IMR-90 (cell line): ENCODE data around the gene DDN.

Source experiments
- BHLHE40 ChIP-seq: fragments of 150-350 bp; IDR thresholded peaks from 2 replicates; pipeline ENCODE4 v1.6.1; 2016; ENCODE audit warnings: mild to moderate bottlenecking, low read depth, low read length
- CEBPB ChIP-seq: IDR thresholded peaks from 2 replicates; pipeline ENCODE4 v1.6.1; 2012; ENCODE audit warnings: low read depth, low read length, improper control_type of control experiment
- ELK1 ChIP-seq: fragments of 150-350 bp; IDR thresholded peaks from 2 replicates; pipeline ENCODE4 v1.6.1; 2016; ENCODE audit warnings: low read depth, mild to moderate bottlenecking, low read length, moderate library complexity, borderline replicate concordance
- MAZ ChIP-seq: IDR thresholded peaks from 2 replicates; pipeline ENCODE4 v1.6.1; 2012; ENCODE audit warnings: low read depth, mild to moderate bottlenecking, low read length, improper control_type of control experiment, moderate library complexity, borderline replicate concordance
- MXI1 ChIP-seq: IDR thresholded peaks from 2 replicates; pipeline ENCODE4 v1.6.1; 2012; ENCODE audit warnings: low read depth, mild to moderate bottlenecking, low read length, moderate library complexity, borderline replicate concordance
- NFE2L2 ChIP-seq: fragments of 150-350 bp; IDR thresholded peaks from 2 replicates; pipeline ENCODE4 v1.6.1; 2016; ENCODE audit warnings: low read depth, mild to moderate bottlenecking, low read length
- POLR2A ChIP-seq: IDR thresholded peaks from 2 replicates; pipeline ENCODE4 v1.6.1; 2012; ENCODE audit warnings: mild to moderate bottlenecking, low read depth, low read length
- RAD21 ChIP-seq: IDR thresholded peaks from 2 replicates; pipeline ENCODE4 v1.6.1; 2012; ENCODE audit warnings: low read length, improper control_type of control experiment
- RCOR1 ChIP-seq: IDR thresholded peaks from 2 replicates; pipeline ENCODE4 v1.6.1; 2012; ENCODE audit warnings: mild to moderate bottlenecking, low read length, improper control_type of control experiment; ENCODE audit not compliant: insufficient replicate concordance
- RFX5 ChIP-seq: IDR thresholded peaks from 2 replicates; pipeline ENCODE4 v1.8.0; 2012; ENCODE audit warnings: low read depth, mild to moderate bottlenecking, low read length, moderate library complexity
- TF ChIP-seq, protein P1 (sequence below): conservative IDR thresholded peaks from 2 replicates; pipeline ENCODE4 v1.5.1; 2012; ENCODE audit warnings: mild to moderate bottlenecking, low read depth, low read length, improper control_type of control experiment
- TF ChIP-seq, protein P2 (sequence below): fragments of 150-350 bp; IDR thresholded peaks from 2 replicates; pipeline ENCODE4 v1.6.1; 2017; ENCODE audit warnings: mild to moderate bottlenecking, antibody characterized with exemption, low read length, low read depth

- TF ChIP-seq, protein P1, sequence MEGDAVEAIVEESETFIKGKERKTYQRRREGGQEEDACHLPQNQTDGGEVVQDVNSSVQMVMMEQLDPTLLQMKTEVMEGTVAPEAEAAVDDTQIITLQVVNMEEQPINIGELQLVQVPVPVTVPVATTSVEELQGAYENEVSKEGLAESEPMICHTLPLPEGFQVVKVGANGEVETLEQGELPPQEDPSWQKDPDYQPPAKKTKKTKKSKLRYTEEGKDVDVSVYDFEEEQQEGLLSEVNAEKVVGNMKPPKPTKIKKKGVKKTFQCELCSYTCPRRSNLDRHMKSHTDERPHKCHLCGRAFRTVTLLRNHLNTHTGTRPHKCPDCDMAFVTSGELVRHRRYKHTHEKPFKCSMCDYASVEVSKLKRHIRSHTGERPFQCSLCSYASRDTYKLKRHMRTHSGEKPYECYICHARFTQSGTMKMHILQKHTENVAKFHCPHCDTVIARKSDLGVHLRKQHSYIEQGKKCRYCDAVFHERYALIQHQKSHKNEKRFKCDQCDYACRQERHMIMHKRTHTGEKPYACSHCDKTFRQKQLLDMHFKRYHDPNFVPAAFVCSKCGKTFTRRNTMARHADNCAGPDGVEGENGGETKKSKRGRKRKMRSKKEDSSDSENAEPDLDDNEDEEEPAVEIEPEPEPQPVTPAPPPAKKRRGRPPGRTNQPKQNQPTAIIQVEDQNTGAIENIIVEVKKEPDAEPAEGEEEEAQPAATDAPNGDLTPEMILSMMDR = no peak
- TF ChIP-seq MAZ (no peak), RCOR1 (no peak), POLR2A (no peak), RAD21 (no peak), ELK1 (no peak), BHLHE40 (no peak), MXI1 (no peak), RFX5 (no peak), CEBPB (no peak), NFE2L2 (no peak)
- TF ChIP-seq, protein P2, sequence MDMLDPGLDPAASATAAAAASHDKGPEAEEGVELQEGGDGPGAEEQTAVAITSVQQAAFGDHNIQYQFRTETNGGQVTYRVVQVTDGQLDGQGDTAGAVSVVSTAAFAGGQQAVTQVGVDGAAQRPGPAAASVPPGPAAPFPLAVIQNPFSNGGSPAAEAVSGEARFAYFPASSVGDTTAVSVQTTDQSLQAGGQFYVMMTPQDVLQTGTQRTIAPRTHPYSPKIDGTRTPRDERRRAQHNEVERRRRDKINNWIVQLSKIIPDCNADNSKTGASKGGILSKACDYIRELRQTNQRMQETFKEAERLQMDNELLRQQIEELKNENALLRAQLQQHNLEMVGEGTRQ = no peak
Observed at GRCh38 chr12:48980389-48980952, 18.7 kb downstream of the DDN start.
